GM12892 (cell line): Measurements from ENCODE around the gene STAG1.

Experiments used
- POLR2A ChIP-seq: IDR thresholded peaks from 2 replicates; pipeline ENCODE4 v1.6.1; 2011; ENCODE audit warnings: low read depth, low read length, control low read depth
- POLR2AphosphoS5 ChIP-seq: IDR thresholded peaks from 2 replicates; pipeline ENCODE4 v1.6.1; 2011; ENCODE audit warnings: low read depth, low read length, control low read depth
- TAF1 ChIP-seq: IDR thresholded peaks from 2 replicates; pipeline ENCODE4 v1.6.1; 2011; ENCODE audit warnings: low read depth, mild to moderate bottlenecking, control low read depth, low read length, borderline replicate concordance

GRCh38 chr3:136750897-136751315 lies 1.3 kb downstream of the STAG1 start:
- TF ChIP-seq POLR2AphosphoS5 (no peak), POLR2A (no peak), TAF1 (no peak)
